Astrocyte (in vitro differentiated cells and primary cell): ENCODE measurements around the gene GJA4. TPM values are rescaled to one million over a fixed set of nuclear protein-coding genes. Genes with fewer than 3 reads are reported as not detected.
"Not testable (repeated sequence)": the region's sequence is repeated elsewhere in the genome, so short reads cannot be mapped to it uniquely, and the experiment has no call there.

ENCODE experiments used
- DNase-seq: peaks from one replicate; pipeline ENCODE4 v3.0.0-alpha.2; 2010; ENCODE audit warnings: low read depth
- FAIRE-seq: peaks from 2 replicates; lab custom pipeline; 2011; peaks lifted over from hg19 to GRCh38; lab: Jason Lieb, UNC
- H2AFZ ChIP-seq: 2 replicates; pipeline ENCODE4 v1.6.0; 2012; ENCODE audit warnings: low read depth, low read length, inconsistent platforms
- H3K27ac ChIP-seq: 2 replicates; pipeline ENCODE4 v1.5.1; 2011; ENCODE audit warnings: low read depth, low read length, inconsistent platforms
- H3K27me3 ChIP-seq: 2 replicates; pipeline ENCODE4 v1.6.0; 2011; ENCODE audit warnings: low read length, inconsistent platforms; ENCODE audit not compliant: insufficient read depth
- H3K36me3 ChIP-seq: 2 replicates; pipeline ENCODE4 v1.5.1; 2011; ENCODE audit warnings: low read length, inconsistent platforms; ENCODE audit not compliant: insufficient read depth
- H3K4me1 ChIP-seq: 2 replicates; pipeline ENCODE4 v1.5.1; 2011; ENCODE audit warnings: low read length, inconsistent platforms; ENCODE audit not compliant: insufficient read depth
- H3K4me2 ChIP-seq: 2 replicates; pipeline ENCODE4 v1.6.0; 2012; ENCODE audit warnings: low read length, inconsistent platforms
- H3K4me3 ChIP-seq: 2 replicates; pipeline ENCODE4 v1.5.1; 2011; ENCODE audit warnings: low read depth, mild to moderate bottlenecking, low read length, inconsistent platforms; ENCODE audit not compliant: insufficient read depth
- H3K79me2 ChIP-seq: 2 replicates; pipeline ENCODE4 v1.6.0; 2012; ENCODE audit warnings: mild to moderate bottlenecking, low read length, inconsistent platforms; ENCODE audit not compliant: insufficient read depth
- H3K9ac ChIP-seq: 2 replicates; pipeline ENCODE4 v1.6.0; 2012; ENCODE audit warnings: mild to moderate bottlenecking, low read length, inconsistent platforms
- H3K9me3 ChIP-seq: 2 replicates; pipeline ENCODE4 v1.5.1; 2012; ENCODE audit warnings: low read depth, mild to moderate bottlenecking, low read length, inconsistent platforms; ENCODE audit not compliant: insufficient read depth
- H4K20me1 ChIP-seq: 2 replicates; pipeline ENCODE4 v1.6.0; 2012; ENCODE audit warnings: low read length, inconsistent platforms; ENCODE audit not compliant: insufficient read depth
- H3K27ac Mint-ChIP-seq: one replicate; pipeline ENCODE4 v1.8.0; 2021; ENCODE audit warnings: mild to moderate bottlenecking, mixed read lengths; ENCODE audit not compliant: unreplicated experiment
- H3K27me3 Mint-ChIP-seq: one replicate; pipeline ENCODE4 v1.8.0; 2021; ENCODE audit warnings: low read depth, mixed read lengths; ENCODE audit not compliant: unreplicated experiment
- H3K36me3 Mint-ChIP-seq: one replicate; pipeline ENCODE4 v1.8.0; 2021; ENCODE audit warnings: low read depth, mixed read lengths; ENCODE audit not compliant: unreplicated experiment
- H3K4me1 Mint-ChIP-seq: one replicate; pipeline ENCODE4 v1.8.0; 2021; ENCODE audit warnings: low read depth, mixed read lengths; ENCODE audit not compliant: unreplicated experiment
- H3K4me3 Mint-ChIP-seq: one replicate; pipeline ENCODE4 v1.8.0; 2021; ENCODE audit warnings: mild to moderate bottlenecking, moderate library complexity, mixed read lengths; ENCODE audit not compliant: unreplicated experiment
- H3K9me3 Mint-ChIP-seq: one replicate; pipeline ENCODE4 v1.8.0; 2021; ENCODE audit warnings: mild to moderate bottlenecking, mixed read lengths; ENCODE audit not compliant: unreplicated experiment
- CTCF ChIP-seq: IDR thresholded peaks from 2 replicates; pipeline ENCODE4 v1.5.1; 2011; ENCODE audit warnings: low read depth, mild to moderate bottlenecking, inconsistent platforms, low read length, moderate library complexity; ENCODE audit not compliant: insufficient read depth
- EZH2 ChIP-seq: IDR thresholded peaks from 2 replicates; pipeline ENCODE4 v1.6.1; 2012; ENCODE audit warnings: mild to moderate bottlenecking, low read length, inconsistent platforms; ENCODE audit not compliant: insufficient read depth
- total RNA-seq: library from RNA; stranded (reverse); gene quantifications from 2 replicates; pipeline ENCODE4 v1.2.1, GENCODE V29; 2021

GJA4 gene
- total RNA-seq, 1 donor from 2014 or later = not detected

- Histone ChIP-seq H4K20me1 (no peaks in the 10 kb centered on the region), H3K27me3 (no peaks in the 10 kb centered on the region), H3K27ac (no peak overlapping the region), H3K9ac (no peak overlapping the region), H3K4me3 (no peak overlapping the region), H3K4me2 (no peak overlapping the region), H3K4me1 (no peaks in the 10 kb centered on the region), H3K79me2 (no peaks in the 10 kb centered on the region), H2AFZ (no peak overlapping the region), H3K36me3 (no peaks in the 10 kb centered on the region), H3K9me3 (no peaks in the 10 kb centered on the region)
- Mint-ChIP-seq H3K27ac (no peak overlapping the region), H3K4me3 (no peak overlapping the region), H3K27me3 (peaks cover 4% of the 10 kb centered on the region), H3K9me3 (peaks cover under 1% of the 10 kb centered on the region), H3K4me1 (no peaks in the 10 kb centered on the region), H3K36me3 (no peaks in the 10 kb centered on the region)
- TF ChIP-seq CTCF = no peak
- TF ChIP-seq EZH2 = no peak
- DNase-seq (no peak), FAIRE-seq (no peak)
Observed at GRCh38 chr1:34816778-34817177, 24.0 kb downstream of the GJA4 start.

GRCh38 chr1:34818862-34819261 lies 26.1 kb downstream of the GJA4 start:
- not testable (repeated sequence) for DNase-seq, H3K36me3 Mint-ChIP-seq, H2AFZ ChIP-seq, FAIRE-seq, H3K27me3 ChIP-seq, H3K4me1 ChIP-seq, H3K4me1 Mint-ChIP-seq, H3K9ac ChIP-seq, H3K9me3 Mint-ChIP-seq, H3K36me3 ChIP-seq, H3K4me2 ChIP-seq, H3K79me2 ChIP-seq, H3K27me3 Mint-ChIP-seq, H3K27ac Mint-ChIP-seq, H4K20me1 ChIP-seq, H3K4me3 Mint-ChIP-seq, H3K4me3 ChIP-seq, H3K9me3 ChIP-seq, H3K27ac ChIP-seq

GRCh38 chr1:34822202-34822601 lies 29.4 kb downstream of the GJA4 start:
- H3K9me3 Mint-ChIP-seq = no peaks in the 10 kb centered on the region
- no peaks in the 10 kb centered on the region for H3K4me1 Mint-ChIP-seq
- H2AFZ ChIP-seq = no peak overlapping the region
- H3K79me2 ChIP-seq = no peaks in the 10 kb centered on the region
- H3K9me3 ChIP-seq = peaks cover 3% of the 10 kb centered on the region
- no peaks in the 10 kb centered on the region for H3K36me3 ChIP-seq
- no peak overlapping the region for H3K9ac ChIP-seq
- no peak overlapping the region for H3K4me2 ChIP-seq
- no peak for DNase-seq
- H3K4me1 ChIP-seq = no peaks in the 10 kb centered on the region
- no peak overlapping the region for H3K27ac ChIP-seq
- TF ChIP-seq CTCF = no peak
- no peak for TF ChIP-seq EZH2
- no peaks in the 10 kb centered on the region for H3K36me3 Mint-ChIP-seq
- no peak overlapping the region for H3K4me3 ChIP-seq
- H4K20me1 ChIP-seq = no peaks in the 10 kb centered on the region
- H3K27me3 Mint-ChIP-seq = peaks cover 12% of the 10 kb centered on the region
- H3K4me3 Mint-ChIP-seq = no peak overlapping the region
- FAIRE-seq = no peak
- no peaks in the 10 kb centered on the region for H3K27me3 ChIP-seq
- no peak overlapping the region for H3K27ac Mint-ChIP-seq
